NCI-H1105 treated with DMSO at 0.1 percent for 48 hours (cell line): ENCODE data around the gene GOLPH3.

Experiments
- DNase-seq: peaks from one replicate; lab custom pipeline; 2025; lab: John Stamatoyannopoulos, UW

Gene GOLPH3

DNA sequence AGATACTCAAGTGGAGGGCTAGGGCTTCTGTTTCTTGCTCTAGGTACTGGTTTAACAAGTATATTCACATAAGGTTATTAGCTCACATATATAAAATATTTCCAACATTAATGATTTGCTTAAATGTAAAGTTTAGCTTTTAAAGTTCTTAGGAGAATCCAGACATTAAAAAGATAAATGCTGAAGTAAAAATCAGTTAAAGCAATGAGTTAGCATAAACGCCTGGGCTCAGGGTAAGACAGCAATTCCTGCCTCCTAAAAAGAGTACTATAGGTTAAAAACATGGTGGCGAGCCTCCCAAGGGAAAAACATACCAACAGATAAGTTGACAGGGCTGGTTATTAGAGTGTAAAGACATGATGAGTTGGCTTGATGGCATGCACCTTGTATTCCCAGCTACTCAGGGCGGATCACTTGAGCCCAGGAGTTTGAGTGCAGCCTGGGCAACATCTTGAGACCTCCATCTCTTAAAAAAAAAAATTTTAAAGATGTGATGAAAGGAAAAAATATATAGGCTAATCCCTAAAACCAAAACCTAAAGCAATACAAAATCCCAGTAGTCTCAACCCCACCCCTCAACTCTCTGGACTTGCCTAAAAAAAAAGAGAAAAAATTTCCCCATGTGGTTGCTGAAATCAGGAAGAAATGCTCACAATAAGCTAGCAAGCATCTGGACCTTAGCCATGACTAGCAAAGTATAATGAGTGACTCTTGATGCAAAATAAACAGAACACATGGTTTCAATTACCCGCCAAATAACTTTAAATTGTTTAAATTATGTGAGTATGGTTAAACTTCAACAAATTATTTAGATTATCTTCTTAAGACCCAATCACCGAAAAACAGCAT lies 3.6 kb downstream of the GOLPH3 start:
- DNase-seq: no peak

DNA sequence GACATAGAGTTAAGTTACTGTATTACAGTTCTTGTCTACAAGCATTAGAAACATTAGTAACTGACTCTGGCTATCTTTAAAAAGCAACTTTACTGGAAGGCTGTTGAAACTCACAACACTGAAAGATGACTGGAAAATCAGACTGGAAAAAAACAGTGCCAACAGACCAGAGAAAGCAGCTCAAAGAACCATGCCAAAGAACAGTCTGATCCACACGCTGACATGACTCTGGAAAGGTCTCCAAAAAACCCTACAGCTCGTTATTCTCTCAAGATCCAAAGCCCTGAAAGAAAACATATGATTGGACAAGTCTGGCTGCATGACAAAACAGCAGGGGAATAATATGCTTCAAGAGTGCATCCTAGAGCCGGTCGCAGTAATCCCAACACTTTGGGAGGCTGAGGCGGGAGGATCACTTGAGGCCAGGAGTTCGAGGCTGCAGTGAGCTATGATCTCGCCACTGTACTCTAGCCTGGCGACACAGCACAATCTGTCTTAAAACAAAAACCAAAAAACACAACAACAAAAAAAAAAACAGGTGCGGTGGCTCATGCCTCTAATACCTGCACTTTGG lies 5.6 kb downstream of the GOLPH3 start:
- DNase-seq: no peak

DNA sequence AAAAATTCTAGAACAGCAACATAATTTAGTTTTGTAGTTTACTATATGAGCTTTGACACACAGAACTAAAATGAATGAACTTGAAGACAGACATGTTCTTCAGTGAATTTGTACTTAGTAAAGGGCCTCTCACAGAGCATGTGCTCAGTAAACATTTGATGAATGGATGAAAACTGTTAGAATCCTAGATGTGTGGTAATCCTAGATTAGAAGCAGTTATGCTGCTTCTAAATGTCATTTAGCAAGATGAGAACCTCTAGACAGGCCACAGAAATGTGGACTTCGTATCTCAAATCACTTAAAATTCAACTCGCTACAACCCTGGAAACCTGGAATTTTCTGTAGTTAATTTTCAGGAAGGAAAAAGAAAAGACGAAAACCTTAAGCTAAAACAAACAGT lies 8.5 kb downstream of the GOLPH3 start:
- no peak for DNase-seq

DNA sequence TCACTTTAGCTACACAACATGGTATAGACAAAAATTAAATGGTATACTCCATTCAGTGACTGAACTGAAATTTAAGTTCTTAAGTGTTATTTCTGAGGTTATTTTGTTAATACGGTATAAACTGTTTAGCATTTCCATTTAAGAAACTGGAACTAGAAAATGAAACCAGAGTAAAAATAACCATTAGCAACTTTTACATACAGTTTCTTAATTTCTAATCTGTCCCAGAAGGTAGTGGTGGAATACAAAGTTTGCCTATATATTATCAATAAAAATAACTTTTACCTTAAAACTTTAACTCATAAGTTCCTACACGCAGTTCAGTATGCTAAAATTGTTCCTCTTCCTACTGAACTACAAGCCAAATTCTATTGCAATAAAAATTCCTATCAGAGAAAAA lies 10.3 kb downstream of the GOLPH3 start:
- no peak for DNase-seq

DNA sequence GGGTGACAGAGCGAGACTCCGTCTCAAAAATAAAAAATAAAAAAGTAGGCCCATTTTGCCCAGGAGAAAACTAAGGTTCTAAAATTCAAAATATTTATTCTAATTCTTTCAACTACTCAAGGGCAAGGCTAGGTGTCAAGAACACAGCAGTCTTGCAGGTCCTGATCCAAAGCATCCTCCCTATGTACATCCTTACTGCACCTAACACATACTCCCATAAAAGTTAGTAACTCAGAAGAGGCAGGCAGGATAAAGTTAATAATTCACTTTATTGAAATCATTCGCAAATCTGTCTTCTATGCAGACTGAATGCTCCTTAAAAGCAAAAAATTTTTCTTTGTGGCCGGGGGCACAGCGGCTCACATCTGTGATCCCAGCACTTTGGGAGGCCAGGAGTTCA lies 11.1 kb downstream of the GOLPH3 start:
- no peak for DNase-seq

DNA sequence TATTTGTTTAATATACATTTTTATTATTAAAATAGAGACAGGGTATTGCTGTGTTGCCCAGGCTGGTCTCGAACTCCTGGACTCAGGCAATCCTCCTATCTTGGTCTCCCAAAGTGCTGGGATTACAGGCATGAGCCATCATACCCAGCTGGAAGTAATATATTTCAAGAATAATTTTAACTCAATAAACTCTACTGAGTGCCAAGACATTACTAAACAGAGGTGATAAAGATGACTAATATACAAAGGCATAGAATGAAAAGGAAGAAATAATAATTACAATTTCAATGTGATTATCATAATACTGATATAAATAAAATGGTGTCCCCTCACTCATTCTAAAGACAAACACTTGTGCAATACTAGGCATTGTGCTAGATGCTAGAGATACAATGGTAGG lies 13.9 kb downstream of the GOLPH3 start:
- no peak for DNase-seq

DNA sequence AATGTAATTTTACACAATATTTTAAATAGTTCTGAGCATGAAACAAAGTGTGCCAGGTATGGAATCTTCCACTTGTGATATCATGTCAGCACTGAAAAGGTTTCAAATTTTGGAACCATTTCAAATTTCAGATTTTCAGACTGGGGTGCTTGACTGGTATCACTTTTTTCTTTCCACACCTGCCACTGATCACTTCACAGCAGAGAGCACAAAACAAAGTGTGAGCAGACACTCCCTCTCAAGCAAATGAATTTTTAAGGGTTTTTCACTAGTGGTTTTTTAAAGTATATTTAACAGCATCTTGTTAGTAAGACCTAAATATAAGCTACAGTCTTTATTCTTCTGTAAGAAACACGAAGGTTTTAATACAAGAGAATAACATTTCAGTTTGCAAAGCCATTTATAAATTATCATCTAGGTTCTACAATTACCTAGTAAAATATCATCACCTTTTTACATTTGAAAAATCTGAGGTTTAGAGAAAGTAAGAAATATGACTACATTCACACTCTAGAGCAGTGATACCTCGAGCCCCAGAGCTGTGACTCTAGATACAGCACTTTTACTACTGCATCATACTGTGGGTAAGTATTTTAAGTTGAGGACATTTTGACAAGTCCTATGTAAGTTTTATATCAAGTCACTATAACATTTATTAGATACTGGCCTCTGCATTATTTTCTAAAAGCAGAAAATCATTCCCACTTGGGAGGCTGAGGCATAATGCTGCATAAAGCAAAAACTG lies 14.6 kb downstream of the GOLPH3 start:
- no peak for DNase-seq

DNA sequence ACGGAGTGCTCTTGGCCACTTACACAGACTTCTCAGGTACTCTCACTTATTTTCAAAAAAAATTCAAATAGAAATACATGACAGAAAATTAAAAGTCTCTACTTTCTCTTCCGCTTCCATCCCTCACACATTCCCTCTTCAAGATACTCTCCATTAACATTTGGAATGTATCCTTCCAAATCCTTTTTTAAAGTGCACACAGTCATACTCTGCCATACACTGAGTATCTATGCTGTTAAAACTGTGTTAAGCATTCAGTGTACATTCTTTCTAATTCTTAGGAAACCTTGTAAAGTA lies 15.5 kb downstream of the GOLPH3 start:
- DNase-seq: no peak

- DNase-seq: no peak
Observed at GRCh38 chr5:32157078-32157477, 17.0 kb downstream of the GOLPH3 start.

- DNase-seq: no peak
Observed at GRCh38 chr5:32156635-32157034, 17.5 kb downstream of the GOLPH3 start.

DNA sequence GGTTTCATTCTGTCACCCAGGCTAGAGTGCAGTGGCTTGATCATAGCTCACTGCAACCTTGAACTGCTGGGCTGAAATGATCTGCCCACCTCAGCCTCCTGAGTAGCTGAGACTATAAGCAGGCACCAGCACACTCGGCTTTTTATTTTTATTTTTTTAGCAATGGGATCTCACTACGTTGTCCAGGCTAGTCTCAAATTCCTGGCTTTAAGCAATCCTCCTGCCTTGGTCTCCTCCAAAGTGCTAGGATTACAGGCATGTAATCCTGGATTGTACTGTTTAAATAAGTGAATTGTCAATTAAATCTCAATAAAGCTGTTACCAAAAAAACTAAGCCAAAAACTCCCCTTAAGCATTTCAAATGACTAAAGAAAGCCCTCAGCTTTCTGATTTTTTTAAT lies 18.9 kb downstream of the GOLPH3 start:
- no peak for DNase-seq

GRCh38 chr5:32153723-32154122 lies 20.4 kb downstream of the GOLPH3 start:
- DNase-seq: no peak

DNA sequence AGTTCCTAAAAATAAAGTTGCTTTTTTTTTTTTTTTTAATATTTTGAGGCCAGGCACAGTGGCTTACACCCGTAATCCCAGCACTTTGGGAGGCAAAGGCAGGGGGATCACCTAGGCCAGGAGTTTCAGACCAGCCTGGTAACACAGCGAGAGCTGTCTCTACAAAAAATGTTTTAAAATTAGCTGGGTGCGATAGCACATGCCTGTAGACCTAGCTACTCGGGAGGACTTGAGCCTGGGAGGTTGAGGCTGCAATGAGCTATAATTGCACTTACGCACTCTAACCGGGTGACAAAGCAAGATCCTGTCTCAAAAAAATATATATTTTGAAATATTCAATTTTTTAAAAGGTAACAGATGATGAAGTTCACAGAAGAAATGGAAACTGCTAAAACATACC lies 22.9 kb downstream of the GOLPH3 start:
- DNase-seq: no peak

DNA sequence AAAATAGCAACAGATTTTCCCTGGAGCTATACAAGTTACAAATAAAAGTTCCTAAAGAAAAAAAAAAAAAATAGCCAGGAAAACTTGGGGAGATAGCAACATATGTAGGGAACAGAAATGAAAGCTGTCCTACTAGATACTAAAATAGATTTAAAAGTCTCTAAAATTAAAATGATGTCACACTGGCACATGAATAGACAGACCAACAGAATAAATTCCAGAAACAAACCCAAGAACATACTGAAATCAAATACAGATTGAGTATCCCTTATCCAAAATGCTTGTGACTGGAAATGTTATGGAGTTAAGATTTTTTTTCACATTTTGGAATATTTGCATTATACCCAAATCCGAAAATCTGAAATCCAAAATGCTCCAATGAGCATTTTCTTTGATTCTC lies 23.8 kb downstream of the GOLPH3 start:
- no peak for DNase-seq

DNA sequence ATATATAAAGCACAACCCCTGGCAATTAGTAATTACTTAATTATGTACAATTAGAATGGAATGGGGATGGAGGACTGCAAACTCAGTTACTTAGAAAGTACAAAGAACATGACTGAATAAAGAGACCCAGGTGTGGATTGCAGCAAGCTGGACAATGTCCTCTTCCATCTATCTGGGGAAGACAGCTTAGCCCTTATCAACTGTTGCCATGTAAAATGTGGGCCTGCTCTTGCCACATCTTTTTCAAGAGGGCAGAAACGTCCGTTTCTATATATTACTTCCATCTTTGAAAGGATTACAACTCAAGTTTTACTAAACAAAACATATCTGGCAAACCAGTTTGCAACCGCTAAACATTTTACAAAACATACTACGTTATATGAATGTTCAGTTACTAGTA lies 26.2 kb downstream of the GOLPH3 start:
- no peak for DNase-seq

DNA sequence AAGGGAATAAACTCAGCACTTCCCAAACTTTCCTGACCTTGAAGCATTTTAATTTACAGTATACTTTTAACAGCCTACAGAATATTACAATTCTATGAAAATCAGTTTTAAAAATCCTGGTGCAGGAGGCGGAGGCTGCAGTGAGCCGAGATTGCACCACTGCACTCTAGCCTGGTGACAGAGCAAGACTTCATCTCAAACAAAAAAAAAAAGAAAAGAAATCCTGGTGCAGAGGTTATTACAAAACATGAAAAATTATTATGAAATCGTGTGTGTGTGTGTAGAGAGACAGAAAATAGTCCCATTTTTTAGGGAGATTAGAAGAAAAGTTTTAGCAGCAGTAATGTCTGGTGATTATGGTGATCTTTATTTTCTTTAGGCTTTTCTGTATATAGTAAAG lies 26.9 kb downstream of the GOLPH3 start:
- no peak for DNase-seq

DNA sequence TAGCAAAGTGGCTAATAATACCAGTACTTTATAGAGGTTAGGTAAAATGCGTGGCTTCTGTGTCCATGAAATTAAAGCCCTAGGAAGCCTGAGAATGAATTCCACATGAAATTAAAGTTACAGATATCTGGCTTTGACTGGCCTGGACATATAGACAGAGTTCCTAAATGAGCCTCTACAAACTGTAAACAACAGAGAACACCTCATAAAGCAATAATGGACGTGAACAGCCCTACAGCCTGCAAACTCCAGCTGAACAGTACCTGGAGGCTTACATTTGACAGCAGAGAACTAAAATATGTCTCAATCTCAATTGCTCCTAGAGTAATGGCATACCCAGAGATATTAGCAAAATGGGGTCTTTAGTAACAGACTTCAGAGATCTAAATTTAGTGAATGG lies 28.7 kb downstream of the GOLPH3 start:
- no peak for DNase-seq

DNA sequence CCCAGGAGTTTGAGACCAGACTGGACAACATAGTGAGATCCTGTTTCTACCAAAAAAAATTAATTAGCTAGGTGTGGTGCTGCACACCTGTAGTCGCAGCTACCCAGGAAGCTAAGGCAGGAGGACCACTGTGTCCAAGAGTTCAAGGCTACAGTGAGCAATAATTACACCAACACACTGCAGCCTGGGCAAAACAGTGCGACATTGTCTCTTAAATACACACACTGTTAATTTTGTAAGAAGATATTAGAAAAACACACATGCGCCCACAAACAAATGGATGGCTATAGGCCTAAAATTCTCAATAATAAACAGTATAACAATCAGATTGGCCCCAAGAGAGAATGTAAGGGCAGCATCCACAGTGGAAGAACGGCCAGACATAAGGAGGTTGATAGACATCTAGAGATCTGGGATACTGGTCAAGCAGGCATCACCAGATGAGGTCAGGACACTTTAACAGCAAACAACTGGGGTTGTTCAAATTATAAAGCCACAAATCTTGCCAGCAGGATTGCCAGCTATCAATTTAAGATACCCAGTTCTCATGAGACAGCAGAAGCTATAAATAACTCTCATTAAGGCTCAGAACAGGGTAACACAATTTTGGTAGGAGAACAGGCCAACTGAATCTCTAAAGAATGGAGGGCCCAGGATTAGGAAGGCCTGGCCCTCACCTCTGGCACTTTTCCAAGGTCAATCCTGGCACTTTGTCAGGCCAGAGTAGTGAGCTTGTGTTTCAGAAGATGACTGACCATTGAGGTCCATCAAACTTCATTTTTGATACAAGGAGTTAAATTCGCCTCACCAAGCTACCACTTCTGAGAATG lies 29.5 kb downstream of the GOLPH3 start:
- DNase-seq: no peak

GRCh38 chr5:32143617-32144377 lies 30.3 kb downstream of the GOLPH3 start:
- no peak for DNase-seq

DNA sequence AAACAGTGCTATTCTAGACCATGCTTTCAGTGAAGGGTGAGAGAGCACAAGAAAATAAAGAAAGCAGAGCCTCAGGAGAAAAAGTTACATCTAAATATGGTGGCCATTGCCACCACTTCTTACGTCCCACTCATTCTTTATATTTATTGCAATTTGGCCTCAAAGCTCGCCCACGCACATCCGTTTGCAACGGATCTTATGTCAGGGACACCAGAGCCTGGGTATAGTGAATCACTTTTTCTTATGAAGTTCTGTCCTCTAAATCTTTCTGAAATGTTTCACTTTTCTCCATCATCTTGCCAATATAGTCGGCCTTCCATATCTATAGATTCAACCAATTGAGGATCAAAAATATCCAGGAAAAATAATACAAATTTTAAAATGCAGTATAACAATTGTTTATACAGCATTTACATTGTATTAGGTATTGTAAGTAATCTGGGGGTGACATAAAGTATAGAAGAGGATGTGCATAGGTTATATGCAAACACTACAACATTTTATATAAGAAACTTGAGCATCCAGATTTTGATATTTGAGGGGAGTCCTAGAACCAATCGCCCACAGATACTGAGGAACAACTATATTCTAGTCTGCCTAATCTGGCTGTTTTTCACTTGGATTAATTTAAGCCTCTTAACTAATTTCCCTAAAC lies 35.2 kb downstream of the GOLPH3 start:
- no peak for DNase-seq

DNA sequence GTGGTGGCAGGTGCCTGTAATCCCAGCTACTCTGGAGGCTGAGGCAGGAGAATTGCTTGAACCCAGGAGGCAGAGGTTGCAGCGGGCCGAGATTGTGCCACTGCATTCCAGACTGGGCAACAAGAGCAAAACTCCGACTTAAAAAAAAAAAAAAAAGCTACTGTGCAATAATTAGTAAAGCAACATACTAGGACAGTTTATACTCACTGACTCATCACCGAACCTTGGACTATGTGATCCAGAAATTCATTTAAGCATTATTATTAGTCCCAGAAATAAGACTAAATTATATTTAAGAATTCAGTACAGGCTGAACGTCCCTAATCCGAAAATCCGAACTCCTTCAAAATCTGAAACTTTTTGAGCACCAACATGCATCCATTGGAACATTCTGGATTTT lies 37.8 kb downstream of the GOLPH3 start:
- DNase-seq: no peak
